Stomach (tissue), 9 donors: ENCODE data around the gene GPC6. TPM values are rescaled to one million over a fixed set of nuclear protein-coding genes. Genes with fewer than 3 reads are reported as not detected.
A peak's percentile ranks its signal among the peaks of the same experiment; 100 is the strongest.

ENCODE experiments used
- DNase-seq, 2 donors: peaks; one replicate each; pipeline versions ENCODE4 v3.0.0 to v3.0.0-alpha.2; 2013 to 2019
- H3K27ac ChIP-seq, 5 donors: fragments of 200-600 bp in 4 of 5; sonication (generic) in 4 of 5; one replicate each; pipeline ENCODE4 v1.5.1; 2013 to 2019; ENCODE audit warnings: mild to moderate bottlenecking in 1 of 5, moderate library complexity in 1 of 5
- H3K27me3 ChIP-seq, 3 donors: fragments of 200-600 bp; sonication (generic); one replicate each; pipeline ENCODE4 v1.5.1; 2017 to 2019; ENCODE audit warnings: mixed run types in 1 of 3
- H3K36me3 ChIP-seq, 4 donors: fragments of 200-600 bp; sonication (generic); 1 replicate in 3 of 4; 2 replicates in 1 of 4; pipeline ENCODE4 v1.5.1; 2016 to 2019
- H3K4me1 ChIP-seq, 4 donors: fragments of 200-600 bp; sonication (generic); one replicate each; pipeline ENCODE4 v1.5.1; 2016 to 2019
- H3K4me3 ChIP-seq, 4 donors: fragments of 200-600 bp; sonication (generic) in 3 of 4; one replicate each; pipeline ENCODE4 v1.5.1; 2016 to 2019; ENCODE audit warnings: mild to moderate bottlenecking in 1 of 4
- H3K9me3 ChIP-seq, 4 donors: fragments of 200-600 bp; sonication (generic); one replicate each; pipeline ENCODE4 v1.5.1; 2016 to 2019
- CTCF ChIP-seq, 7 experiments: fragments of 450-650 bp in 4 of 7; fragments of 200-600 bp in 3 of 7; sonication (generic) in 3 of 7; IDR thresholded peaks; one replicate each; pipeline ENCODE4 v1.5.1; 2016 to 2019; ENCODE audit warnings: antibody characterized with exemption in 7 of 7, control low read depth in 2 of 7, mild to moderate bottlenecking in 1 of 7
- EP300 ChIP-seq: sonication (generic); formaldehyde crosslinking; IDR thresholded peaks from one replicate; pipeline ENCODE4 v1.6.1; 2017; ENCODE audit warnings: antibody characterized with exemption
- POLR2A ChIP-seq, 4 donors: fragments of 450-650 bp; IDR thresholded peaks; one replicate each; pipeline ENCODE4 v1.6.1; 2016; ENCODE audit warnings: antibody characterized with exemption in 4 of 4, control low read depth in 2 of 4, mild to moderate bottlenecking in 1 of 4, moderate library complexity in 1 of 4
- POLR2AphosphoS5 ChIP-seq, 3 donors: sonication (generic); formaldehyde crosslinking; IDR thresholded peaks; one replicate each; pipeline ENCODE4 v1.6.1; 2016; ENCODE audit warnings: antibody characterized with exemption in 3 of 3
- WGBS, 5 donors: extraction: QIAGEN DNeasy Blood & Tissue Kit in 3 of 5; methylation state at CpG; one replicate each; pipeline versions ENCODE4 v1.1.5 to v1.1.7; 2013 to 2018; 5-methylcytosine and 5-hydroxymethylcytosine counted together
- intact Hi-C: fragments of 100-400 bp; cut with DNase I; formaldehyde crosslinking; loops from one replicate; pipeline ENCODE4 v1.15.1; 2023; ENCODE audit warnings: low total_unique reads
- polyA plus RNA-seq, 3 donors: library from polyadenylated mRNA; stranded (reverse); fragments of 200-250 nt; gene quantifications; one replicate each; pipeline ENCODE4 v1.2.3, GENCODE V29; 2013
- total RNA-seq, 5 donors: library from RNA; depleted of rRNA; stranded (reverse); fragments of >200 nt; gene quantifications; one replicate each; pipeline versions ENCODE4 v1.1.0 to v1.2.3, GENCODE V29; 2014 to 2016
- donor health status: healthy with polysubstance abuse.
- donor health status: Bipolar disorder and iron deficiency.
- donor health status: healthy.

GPC6 gene
- total and polyA plus RNA-seq, 8 donors: 0.70 to 52.7 (median 5.6) TPM

DNA sequence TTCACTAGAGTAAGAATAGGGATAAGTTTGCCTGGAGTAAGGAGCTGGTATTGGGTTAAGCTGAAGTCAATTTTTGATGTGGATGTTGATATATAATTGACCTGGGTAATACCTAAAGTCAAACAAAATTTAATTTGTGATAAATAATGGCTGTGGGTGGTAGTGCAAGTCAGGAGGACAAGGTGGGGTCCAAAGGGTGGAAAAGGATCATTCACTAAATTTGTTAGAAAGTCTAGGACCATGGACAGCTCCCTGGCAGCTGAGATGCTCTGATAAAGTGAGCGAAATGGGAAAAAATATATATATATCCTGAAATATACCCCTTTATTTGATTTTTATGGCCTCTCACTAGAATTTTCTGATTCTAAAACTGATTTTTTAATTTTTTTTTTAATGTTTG, 463.5 kb downstream of the GPC6 start:
- H3K27me3 ChIP-seq: no peaks in the 10 kb centered on the region
- DNase-seq: peak in 1 of 2 donors; percentile 70
- no peaks in the 10 kb centered on the region for H3K9me3 ChIP-seq
- intact Hi-C loops: no loop called here
- TF ChIP-seq POLR2AphosphoS5 (IDR thresholded peaks at IDR 0.05) (no peak), EP300 (no peak), CTCF (IDR thresholded peaks at IDR 0.05) (no peak), POLR2A (IDR thresholded peaks at IDR 0.05) (no peak)
- no peak overlapping the region for H3K27ac ChIP-seq
- H3K4me3 ChIP-seq: no peak overlapping the region
- 35 to 55% (median 42%) methylated on average over 1 of the region's 1 CpG for WGBS, 5 donors
- no peaks in the 10 kb centered on the region for H3K36me3 ChIP-seq
- no peaks in the 10 kb centered on the region for H3K4me1 ChIP-seq

- no peak for TF ChIP-seq CTCF (IDR thresholded peaks at IDR 0.05)
- TF ChIP-seq POLR2AphosphoS5 (IDR thresholded peaks at IDR 0.05): no peak
- TF ChIP-seq EP300: no peak
- no peak for TF ChIP-seq POLR2A (IDR thresholded peaks at IDR 0.05)
- H3K27ac ChIP-seq: no peak overlapping the region
- 69 to 89% (median 82%) methylated on average over 5 of the region's 5 CpGs for WGBS, 5 donors
- H3K4me3 ChIP-seq: no peak overlapping the region
- DNase-seq: no peak
- no peaks in the 10 kb centered on the region for H3K27me3 ChIP-seq
- intact Hi-C loops: no loop called here
- H3K4me1 ChIP-seq: no peaks in the 10 kb centered on the region
- no peaks in the 10 kb centered on the region for H3K36me3 ChIP-seq
- H3K9me3 ChIP-seq: peaks cover 0 to 20% (median 11%) of the 10 kb centered on the region in 4 donors
Observed at GRCh38 chr13:93698016-93698613, 471.5 kb downstream of the GPC6 start.

DNA sequence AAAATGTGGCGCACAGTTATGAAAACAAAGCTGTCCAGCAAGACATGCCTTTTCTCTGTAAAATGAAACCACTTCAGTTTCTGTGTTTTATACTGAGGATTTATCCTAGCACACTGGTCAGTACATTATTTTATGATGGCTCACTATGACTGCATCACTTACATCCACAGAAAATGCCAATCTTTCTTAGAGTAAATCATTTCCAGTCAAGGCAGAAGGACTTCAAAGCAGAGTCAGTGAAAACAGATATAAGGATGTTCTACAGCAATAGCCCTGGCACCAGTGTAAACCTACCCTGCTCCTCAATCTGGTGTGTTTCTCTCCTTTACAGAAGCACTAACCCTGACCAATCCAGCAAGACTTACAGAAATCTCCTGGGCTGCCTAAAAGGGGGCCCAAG, 473.5 kb downstream of the GPC6 start:
- Histone ChIP-seq H3K4me3 (no peak overlapping the region), H3K4me1 (no peaks in the 10 kb centered on the region), H3K27ac (no peak overlapping the region), H3K36me3 (no peaks in the 10 kb centered on the region), H3K27me3 (no peaks in the 10 kb centered on the region), H3K9me3 (peaks cover 0 to 20% (median 11%) of the 10 kb centered on the region in 4 donors)
- no peak for DNase-seq
- TF ChIP-seq POLR2A (IDR thresholded peaks at IDR 0.05): no peak
- TF ChIP-seq POLR2AphosphoS5 (IDR thresholded peaks at IDR 0.05): no peak
- no peak for TF ChIP-seq EP300
- TF ChIP-seq CTCF (IDR thresholded peaks at IDR 0.05): no peak
- 82 to 97% (median 92%) methylated on average over 1 of the region's 1 CpG for WGBS, 5 donors
- intact Hi-C loops: no loop called here

- DNase-seq: no peak
- no peak overlapping the region for H3K27ac ChIP-seq
- 62 to 79% (median 76%) methylated on average over 1 of the region's 1 CpG for WGBS, 5 donors
- peaks cover 0 to 4% (median under 1%) of the 10 kb centered on the region in 4 donors for H3K9me3 ChIP-seq
- no peaks in the 10 kb centered on the region for H3K4me1 ChIP-seq
- H3K36me3 ChIP-seq: no peaks in the 10 kb centered on the region
- no peak overlapping the region for H3K4me3 ChIP-seq
- TF ChIP-seq POLR2AphosphoS5 (IDR thresholded peaks at IDR 0.05) (no peak), CTCF (IDR thresholded peaks at IDR 0.05) (no peak), EP300 (no peak), POLR2A (IDR thresholded peaks at IDR 0.05) (no peak)
- no peaks in the 10 kb centered on the region for H3K27me3 ChIP-seq
- intact Hi-C loops: no loop called here
Observed at GRCh38 chr13:93708308-93709075, 481.9 kb downstream of the GPC6 start.
